Erythroblast (primary cell): Measurements from ENCODE around the gene RAB2B.

Source experiments
- DNase-seq, 2 experiments: peaks; one replicate each; lab custom pipeline; 2025; lab: John Stamatoyannopoulos, UW
- GATA1 ChIP-seq: IDR thresholded peaks from 2 replicates; pipeline ENCODE4 v1.6.1; 2011; ENCODE audit warnings: low read depth, mild to moderate bottlenecking, control low read depth, low read length, moderate library complexity
- POLR2A ChIP-seq: IDR thresholded peaks from 2 replicates; pipeline ENCODE4 v1.6.1; 2011; ENCODE audit warnings: mild to moderate bottlenecking, low read length

RAB2B gene

DNA sequence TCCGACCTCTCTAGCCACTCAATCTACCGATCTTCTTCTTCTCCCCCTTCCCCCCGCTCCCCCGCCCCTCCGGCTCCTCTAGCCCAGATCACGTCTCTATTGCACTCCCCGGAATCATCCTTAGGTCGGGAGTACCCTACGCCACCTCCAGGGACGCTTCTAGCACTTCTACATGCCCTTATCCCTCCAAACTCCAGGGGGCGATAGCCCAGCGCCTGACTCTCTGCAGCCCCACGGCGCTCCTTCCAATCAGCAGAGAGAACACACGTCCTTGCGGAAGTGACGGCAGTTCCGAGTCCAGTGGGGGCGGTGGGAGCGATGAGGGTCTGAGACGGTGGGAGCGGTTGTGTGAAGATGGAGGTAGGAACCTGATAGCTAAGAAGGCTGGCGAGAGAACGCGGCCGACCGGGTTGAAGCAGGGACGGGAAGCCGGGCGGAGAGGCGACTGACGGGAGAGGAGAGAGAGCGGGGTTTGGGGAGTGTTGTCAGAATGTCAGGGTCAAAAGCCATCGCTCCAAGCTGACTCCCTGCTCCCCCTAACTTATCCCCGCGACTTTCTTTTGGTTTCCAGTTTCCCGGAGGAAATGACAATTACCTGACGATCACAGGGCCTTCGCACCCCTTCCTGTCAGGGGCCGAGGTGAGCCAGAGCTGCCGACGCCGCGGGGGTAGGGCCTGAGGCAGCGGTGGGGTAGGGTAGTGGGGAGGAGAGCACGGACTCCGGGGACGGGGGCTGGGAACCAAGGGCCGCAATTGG, at the start of gene RAB2B, which contains the start of gene TOX4:
RAB2B (minus strand) TSS at position 35 of the 757 bp plus-strand sequence. CDS start 87 bp downstream, outside the sequence.
TOX4 (plus strand) TSS at position 271 of the 757 bp plus-strand sequence; CDS start at position 355, 84 bp downstream.
- peak; percentile 98 for DNase-seq
- TF ChIP-seq POLR2A = peak; percentile 81
- TF ChIP-seq GATA1 = no peak

- DNase-seq = peak; percentile 67 to 71
- TF ChIP-seq GATA1 = no peak
- no peak for TF ChIP-seq POLR2A
Measured at GRCh38 chr14:21525962-21526671, 49.4 kb upstream of the RAB2B start, which contains the start of gene SALL2. Gene SALL2, minus strand, starts transcription at chr14:21526346. Its CDS starts 219 bp downstream, at chr14:21526127.

DNA sequence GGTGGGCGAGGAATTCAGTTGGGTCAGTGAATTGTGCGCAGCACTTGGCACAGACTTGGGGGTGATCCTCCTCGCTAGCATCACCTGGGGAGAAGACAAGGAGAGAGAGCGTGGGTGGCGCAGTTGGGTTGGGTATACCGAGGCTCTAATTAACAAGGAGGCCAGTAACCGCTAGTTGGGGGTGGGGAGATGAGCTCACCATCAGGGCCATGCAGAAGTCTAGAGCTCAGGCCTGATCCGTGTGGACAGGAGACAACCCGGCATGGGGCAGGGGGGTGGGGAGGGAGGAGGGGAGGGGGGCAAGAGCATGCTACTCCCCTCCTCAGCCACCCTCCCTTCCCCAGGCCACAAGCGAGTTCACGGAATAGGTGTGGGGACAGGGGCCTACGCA, 48.8 kb upstream of the RAB2B start:
- no peak for DNase-seq
- TF ChIP-seq POLR2A (no peak), GATA1 (no peak)

DNA sequence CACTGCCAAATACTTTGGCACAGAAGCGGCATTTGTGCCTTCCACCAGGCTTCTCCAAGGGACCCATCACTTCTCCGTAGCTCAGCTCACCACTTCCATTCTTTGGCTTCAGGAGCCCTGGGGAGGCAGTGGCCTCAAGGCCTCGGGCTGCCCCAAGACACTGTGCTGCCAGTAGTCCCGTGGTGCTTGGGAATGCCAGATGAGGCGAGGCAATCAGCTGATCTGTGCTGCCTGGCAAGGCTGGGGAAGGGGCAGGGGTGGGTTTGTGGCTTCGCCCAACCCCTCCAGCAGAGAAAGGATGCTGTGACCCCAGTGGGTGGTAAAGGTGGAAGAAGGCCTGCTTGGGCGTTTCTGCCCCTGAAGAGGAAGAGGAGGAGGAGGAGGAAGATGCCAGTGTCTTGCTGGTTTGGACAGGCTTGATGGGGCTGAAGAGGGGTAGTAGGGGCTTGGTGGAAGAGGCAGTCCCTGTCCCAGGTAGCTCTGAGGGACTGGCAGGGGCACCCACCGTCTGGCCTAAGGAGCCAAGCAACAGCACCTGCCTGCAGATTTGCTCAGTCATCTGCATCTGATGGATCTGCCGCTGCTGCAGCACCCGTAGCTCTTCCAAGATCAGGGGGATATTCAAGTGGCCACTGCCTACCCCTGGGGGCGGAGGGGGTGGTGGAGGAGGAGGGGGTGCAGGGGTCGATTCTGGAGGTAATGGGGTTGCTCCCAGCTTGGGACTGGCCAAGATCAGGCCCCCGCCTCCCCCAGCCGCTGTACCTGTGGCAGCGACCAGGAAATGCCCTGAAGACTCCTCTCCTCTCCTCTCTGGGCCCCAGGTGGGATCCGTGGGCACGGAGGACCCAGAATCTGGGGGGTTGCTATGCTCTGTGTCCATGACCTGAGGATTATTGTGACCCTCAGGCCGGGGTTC, 48.1 kb upstream of the RAB2B start:
- TF ChIP-seq GATA1 (no peak), POLR2A (no peak)
- no peak for DNase-seq

DNA sequence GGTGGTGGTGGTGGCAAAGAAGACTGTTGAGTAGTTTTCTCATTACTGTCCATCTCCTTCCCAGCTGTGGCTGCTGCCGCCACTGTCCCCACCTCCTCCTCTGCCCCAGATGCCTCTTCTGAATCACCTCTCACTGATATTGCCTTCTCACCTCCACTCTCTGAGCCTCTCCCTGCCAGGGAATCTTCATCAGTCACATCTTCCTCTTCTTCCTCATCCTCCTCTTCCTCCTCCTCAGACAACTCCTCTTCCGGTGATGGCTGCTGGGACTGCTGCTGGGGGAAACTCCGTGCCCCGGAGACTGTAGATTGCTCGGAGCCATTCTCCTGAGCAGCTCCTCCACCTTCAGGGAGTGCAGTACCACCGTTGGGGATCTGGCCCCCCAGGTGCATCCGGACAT, 46.4 kb upstream of the RAB2B start:
- TF ChIP-seq GATA1 = no peak
- no peak for TF ChIP-seq POLR2A
- no peak for DNase-seq

- DNase-seq = no peak
- no peak for TF ChIP-seq GATA1
- no peak for TF ChIP-seq POLR2A
Measured at GRCh38 chr14:21521501-21521900, 44.7 kb upstream of the RAB2B start.

- DNase-seq = no peak
- TF ChIP-seq GATA1 = no peak
Measured at GRCh38 chr14:21520767-21521166, 44.0 kb upstream of the RAB2B start.

DNA sequence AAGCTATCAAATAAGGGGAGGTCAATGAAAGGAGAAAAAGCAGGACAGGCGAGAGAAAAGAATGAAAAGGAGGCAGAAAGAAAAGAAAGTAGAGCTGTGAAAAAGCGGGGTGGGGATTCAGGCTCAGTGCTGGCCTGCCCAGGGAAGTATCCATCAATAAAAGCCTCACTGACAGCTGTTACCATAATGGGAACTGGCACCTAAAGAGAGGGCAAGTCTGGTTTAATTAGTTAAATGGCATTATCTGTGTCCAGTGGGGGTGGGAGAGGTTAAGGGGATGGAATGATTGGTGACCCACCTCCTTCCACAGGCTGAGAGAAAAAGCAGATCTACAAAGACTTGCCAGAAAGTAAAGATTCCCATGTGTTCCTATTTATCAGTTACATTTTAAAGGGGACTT, 42.0 kb upstream of the RAB2B start:
- no peak for TF ChIP-seq GATA1
- no peak for DNase-seq

DNA sequence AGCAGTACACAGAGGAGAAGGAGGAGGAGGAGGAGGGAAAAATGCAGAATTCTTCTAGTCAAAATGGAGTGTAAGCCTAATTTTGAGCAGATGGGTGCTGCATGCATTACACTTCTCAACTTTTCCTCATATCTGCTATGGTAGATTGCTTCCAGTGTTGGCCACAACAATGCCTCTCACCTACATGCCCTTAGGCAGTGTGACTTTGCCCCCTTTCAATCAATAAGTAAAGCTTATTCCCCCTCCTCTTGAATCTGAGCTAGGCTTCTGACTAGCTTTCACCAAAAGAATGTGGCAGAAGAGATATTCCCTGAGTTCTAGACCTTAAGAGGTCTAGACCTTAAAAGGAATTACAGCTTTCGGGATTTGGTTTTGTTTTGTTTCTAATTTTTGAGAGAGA, 37.6 kb upstream of the RAB2B start:
- no peak for DNase-seq
- no peak for TF ChIP-seq GATA1
- no peak for TF ChIP-seq POLR2A

DNA sequence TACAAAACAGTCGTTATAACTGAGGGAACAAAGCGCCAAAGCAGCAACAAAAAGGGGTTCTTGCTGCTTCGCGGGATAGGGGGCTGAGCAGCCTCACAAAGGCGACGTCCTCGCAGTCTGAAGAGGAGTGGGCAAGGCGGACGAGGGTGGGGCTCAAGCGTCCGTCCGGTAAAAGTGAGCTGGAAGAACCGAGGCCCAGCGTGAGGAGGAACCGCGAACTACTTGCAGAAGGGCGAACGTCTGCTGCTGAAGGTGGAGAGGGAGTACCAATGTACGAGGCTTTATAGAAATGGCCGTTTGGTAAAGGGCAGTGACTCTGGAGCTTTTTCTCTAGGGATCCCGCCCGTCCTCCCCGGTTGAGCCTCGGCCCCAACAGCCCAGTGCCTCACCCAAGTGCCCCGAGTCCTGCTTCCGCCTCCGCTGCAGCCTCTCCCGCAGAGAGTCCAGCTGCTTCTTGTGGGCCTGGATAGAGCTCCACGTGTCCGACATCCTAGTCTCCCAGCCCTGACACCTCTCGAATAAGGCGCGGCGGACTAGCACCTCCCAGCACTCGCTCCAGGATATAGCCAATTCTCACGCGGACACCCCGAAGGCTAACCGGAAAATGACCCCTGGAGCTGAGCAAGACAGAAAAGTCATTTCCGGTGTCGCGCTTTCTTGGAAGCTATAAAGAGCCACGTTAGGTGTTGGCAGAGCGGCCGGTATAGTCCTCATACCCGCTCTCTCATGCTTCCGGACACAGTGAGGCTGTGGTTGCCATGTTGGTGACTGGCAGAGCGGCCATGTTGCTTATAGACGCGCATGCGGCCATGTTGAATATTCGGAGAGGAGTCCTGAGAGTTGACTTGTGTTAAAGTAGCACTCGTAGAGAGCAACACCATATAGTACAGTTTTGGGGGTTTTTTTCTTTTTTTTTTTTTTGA, 34.2 kb upstream of the RAB2B start, which contains the start of gene METTL3:
METTL3 (minus strand) TSS at position 606 of the 923 bp plus-strand sequence; CDS start at position 489, 117 bp downstream.
- TF ChIP-seq GATA1 = no peak
- TF ChIP-seq POLR2A = peak; percentile 81
- peak; percentile 97 to 98 for DNase-seq

- no peak for TF ChIP-seq GATA1
- no peak for TF ChIP-seq POLR2A
- DNase-seq = no peak
Measured at GRCh38 chr14:21509432-21510143, 32.8 kb upstream of the RAB2B start.

- DNase-seq = no peak
- TF ChIP-seq GATA1 = no peak
- no peak for TF ChIP-seq POLR2A
Measured at GRCh38 chr14:21506557-21506956, 29.8 kb upstream of the RAB2B start.
